ENCODE measurements around the gene RFT1.
"Not testable (repeated sequence)": the region's sequence is repeated elsewhere in the genome, so short reads cannot be mapped to it uniquely, and the experiment has no call there.

The RFT1 gene

DNA sequence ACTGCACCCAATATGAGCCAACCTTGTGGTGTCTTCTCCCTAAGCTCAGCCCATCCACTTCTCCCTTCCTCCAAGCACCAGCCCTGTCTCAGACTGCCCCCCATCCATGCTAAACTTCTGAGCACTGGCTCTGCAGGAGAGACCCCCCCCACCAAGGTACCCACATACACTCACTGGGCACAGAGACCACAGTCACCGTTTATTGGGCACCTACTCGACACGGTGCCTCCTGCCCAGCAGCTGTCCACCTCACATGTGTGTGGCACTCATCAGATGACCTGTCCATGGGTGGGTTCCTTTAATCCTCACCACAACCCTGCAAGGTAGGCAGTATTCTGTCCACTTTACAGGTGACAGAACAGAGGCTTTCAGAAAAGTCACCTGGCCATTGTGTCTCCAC lies 62.1 kb downstream of the RFT1 start:
- TF ChIP-seq, protein P1, sequence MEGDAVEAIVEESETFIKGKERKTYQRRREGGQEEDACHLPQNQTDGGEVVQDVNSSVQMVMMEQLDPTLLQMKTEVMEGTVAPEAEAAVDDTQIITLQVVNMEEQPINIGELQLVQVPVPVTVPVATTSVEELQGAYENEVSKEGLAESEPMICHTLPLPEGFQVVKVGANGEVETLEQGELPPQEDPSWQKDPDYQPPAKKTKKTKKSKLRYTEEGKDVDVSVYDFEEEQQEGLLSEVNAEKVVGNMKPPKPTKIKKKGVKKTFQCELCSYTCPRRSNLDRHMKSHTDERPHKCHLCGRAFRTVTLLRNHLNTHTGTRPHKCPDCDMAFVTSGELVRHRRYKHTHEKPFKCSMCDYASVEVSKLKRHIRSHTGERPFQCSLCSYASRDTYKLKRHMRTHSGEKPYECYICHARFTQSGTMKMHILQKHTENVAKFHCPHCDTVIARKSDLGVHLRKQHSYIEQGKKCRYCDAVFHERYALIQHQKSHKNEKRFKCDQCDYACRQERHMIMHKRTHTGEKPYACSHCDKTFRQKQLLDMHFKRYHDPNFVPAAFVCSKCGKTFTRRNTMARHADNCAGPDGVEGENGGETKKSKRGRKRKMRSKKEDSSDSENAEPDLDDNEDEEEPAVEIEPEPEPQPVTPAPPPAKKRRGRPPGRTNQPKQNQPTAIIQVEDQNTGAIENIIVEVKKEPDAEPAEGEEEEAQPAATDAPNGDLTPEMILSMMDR (conservative IDR thresholded peaks at IDR 0.05; ENCODE audit: low read depth, low read length), result no peak
- H3K4me3 ChIP-seq (ENCODE audit: low read length), result no peak overlapping the region
- DNase-seq (ENCODE audit: low read depth), result no peak

- no peak for DNase-seq (ENCODE audit: low read depth)
- no peak overlapping the region for H3K4me3 ChIP-seq (ENCODE audit: low read length)
- TF ChIP-seq, protein P1 (conservative IDR thresholded peaks at IDR 0.05; ENCODE audit: low read depth, low read length), result no peak
Measured at GRCh38 chr3:53067567-53067966, 62.7 kb downstream of the RFT1 start.

DNA sequence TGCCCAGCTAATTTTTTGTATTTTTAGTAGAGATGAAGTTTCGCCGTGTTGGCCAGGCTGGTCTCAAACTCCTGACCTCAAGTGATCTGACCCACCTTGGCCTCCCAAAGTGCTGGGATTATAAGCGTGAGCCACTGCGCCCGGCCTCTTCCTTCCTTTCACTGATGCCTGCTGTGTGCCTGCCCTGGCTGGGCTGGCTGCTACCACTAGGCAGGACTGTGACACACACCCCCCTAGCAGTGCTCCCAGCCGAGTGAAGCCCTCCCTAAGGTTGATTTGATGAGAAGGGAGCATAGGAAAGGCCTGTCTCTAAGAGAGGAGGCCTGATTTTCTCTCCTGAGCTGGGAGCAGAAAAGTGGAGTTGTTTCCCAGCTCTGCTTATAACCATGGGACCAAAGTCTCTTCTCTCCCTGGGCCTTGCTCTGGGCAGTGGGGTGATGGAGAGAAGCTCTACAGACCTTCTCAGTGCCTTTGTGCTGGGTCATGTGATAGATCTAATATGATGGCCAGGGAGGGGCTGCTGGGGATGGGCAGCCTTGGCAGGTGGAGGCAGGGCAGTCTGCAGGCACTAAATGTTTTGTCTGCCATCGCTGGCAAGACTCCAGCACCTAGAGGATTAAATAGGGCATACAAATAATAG lies 64.3 kb downstream of the RFT1 start:
- H3K4me3 ChIP-seq (ENCODE audit: low read length), result no peak overlapping the region
- TF ChIP-seq, protein P1 (conservative IDR thresholded peaks at IDR 0.05; ENCODE audit: low read depth, low read length), result no peak
- DNase-seq (ENCODE audit: low read depth), result no peak

GRCh38 chr3:53062905-53063304 lies 67.3 kb downstream of the RFT1 start:
- TF ChIP-seq, protein P1 (conservative IDR thresholded peaks at IDR 0.05; ENCODE audit: low read depth, low read length), result no peak
- H3K4me3 ChIP-seq (ENCODE audit: low read length), result no peak overlapping the region
- DNase-seq (ENCODE audit: low read depth), result no peak

DNA sequence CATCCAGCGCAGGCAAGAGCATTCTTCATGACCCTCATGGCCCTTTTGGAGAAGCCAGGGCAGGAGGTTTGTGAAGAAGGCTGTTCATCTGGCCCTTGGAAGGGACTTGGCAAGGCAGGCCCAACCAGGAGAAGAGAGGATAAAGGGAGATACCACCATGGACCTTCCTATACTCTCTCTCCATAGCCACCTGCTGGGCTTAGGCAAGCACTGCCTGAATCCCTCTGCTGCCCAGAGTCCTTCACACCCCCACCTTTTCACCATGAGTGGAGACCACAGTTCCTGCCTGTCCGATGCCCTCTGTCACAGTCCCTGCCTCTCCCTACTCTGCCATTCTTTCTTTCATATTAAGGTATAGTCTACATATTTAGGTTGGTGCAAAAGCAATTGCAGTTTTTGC lies 73.8 kb downstream of the RFT1 start:
- no peak for DNase-seq (ENCODE audit: low read depth)
- TF ChIP-seq, protein P1 (conservative IDR thresholded peaks at IDR 0.05; ENCODE audit: low read depth, low read length), result peak; percentile 52

GRCh38 chr3:53054233-53054632 lies 76.0 kb downstream of the RFT1 start:
- not testable (repeated sequence) for DNase-seq (ENCODE audit: low read depth); H3K4me3 ChIP-seq (ENCODE audit: low read length)

More for the DNA sequence above, 73.8 kb downstream of the RFT1 start:
- no peak overlapping the region for H3K4me3 ChIP-seq (ENCODE audit: low read length)

DNA sequence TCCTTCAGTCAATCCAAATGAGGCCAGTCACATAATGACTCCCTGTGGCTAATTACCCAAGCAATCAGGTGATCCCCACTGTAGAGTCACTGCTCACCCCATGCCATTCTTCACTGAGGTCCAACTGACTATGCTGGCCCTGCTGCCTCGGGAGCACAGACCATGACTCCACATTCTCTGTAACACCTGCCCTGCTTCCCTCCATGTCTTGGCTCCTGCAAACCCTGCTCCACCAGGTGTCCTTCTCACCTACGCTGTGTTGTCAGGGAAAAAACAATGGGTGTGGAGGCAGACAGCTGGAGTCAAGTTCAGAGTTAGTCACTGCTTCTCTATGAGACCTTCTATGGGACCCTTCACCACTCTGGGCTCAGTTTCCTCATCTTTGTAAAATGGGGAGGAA lies 78.3 kb downstream of the RFT1 start:
- H3K4me3 ChIP-seq (ENCODE audit: low read length), result no peak overlapping the region
- TF ChIP-seq, protein P1 (conservative IDR thresholded peaks at IDR 0.05; ENCODE audit: low read depth, low read length), result no peak

More for the DNA sequence above, 78.3 kb downstream of the RFT1 start:
- no peak for DNase-seq (ENCODE audit: low read depth)
